ENCODE measurements around the gene HCN4.

- no peak for TF ChIP-seq CTCF (IDR thresholded peaks at IDR 0.05; ENCODE audit: low read depth, low read length)
- no peak for TF ChIP-seq EZH2phosphoT487 (IDR thresholded peaks at IDR 0.05; ENCODE audit: low read depth)
Measured at GRCh38 chr15:73370151-73370550, 1.4 kb upstream of the HCN4 start.

All from OCI-LY3 (cell line).